Stimulated activated CD8-positive, alpha-beta memory T cell treated with anti-CD3 and anti-CD28 coated beads, Interleukin-7, amount 100 ng/mL, for 1 hour (primary cell): ENCODE data around the gene ESYT2.
A peak's percentile ranks its signal among the peaks of the same experiment; 100 is the strongest.
"Not testable (repeated sequence)": the region's sequence is repeated elsewhere in the genome, so short reads cannot be mapped to it uniquely, and the experiment has no call there.

Source experiments
- DNase-seq, 2 donors: peaks; one replicate each; pipeline ENCODE4 v3.0.0-alpha.2; 2020; ENCODE audit warnings: low read depth in 2 of 2

The ESYT2 gene

DNA sequence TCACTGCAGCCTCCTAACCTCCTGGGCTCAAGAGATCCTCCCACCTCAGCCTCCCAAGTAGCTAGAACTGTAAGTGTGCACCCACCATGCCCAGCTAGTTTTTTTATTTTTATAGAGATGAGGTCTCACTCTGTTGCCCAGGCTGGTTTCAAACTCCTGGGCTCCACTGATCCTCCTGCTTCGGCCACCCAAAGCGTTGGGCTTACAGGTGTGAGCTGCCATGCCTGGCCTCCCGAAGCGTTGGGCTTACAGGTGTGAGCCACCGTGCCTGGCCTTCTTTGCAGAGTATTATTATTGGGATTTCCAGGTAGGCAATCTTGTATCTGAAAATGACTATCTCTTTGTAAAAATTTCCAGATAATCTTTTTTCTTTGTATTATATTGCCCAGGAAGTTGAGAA, 101.6 kb downstream of the ESYT2 start:
- no peak for DNase-seq

DNA sequence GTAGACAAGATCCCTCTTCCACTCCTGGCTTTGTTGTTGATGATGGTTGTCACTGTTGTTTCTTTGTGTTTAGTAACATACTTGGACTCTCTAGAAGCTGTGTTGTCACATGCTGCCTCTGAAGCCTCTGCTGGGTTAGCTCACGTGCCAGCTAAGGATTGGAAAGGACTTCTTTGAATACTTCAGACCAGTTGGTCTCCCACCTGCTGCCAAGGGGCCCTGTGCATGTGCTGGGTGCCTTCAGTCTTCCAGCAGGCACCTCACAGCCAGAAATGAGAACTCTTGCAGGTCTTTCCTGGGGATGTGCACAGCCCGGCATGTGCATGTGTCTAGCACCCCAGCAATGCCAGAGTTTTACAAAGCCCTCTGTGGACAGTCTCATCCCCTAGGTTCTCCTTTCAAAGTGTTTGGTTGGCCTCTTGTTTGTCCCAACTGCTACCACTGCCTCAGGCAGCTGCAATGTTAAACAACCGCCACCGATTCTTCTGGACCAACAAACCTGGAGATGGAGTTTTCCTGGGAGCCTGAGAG, 103.0 kb downstream of the ESYT2 start:
- DNase-seq = no peak

DNA sequence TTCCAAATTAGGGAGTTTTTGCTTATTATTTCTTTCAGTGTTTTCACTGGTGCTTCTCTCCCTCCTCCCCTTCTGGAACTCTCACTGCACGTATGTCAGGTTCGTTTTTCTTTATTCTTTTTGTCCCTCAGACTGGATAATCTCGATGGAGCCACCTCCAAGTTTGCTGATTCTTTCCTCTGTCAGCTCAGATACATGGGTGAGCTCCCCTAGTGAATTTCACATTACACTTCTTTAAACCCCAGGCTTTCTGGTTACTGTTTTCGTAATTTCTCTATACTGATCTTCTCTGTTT, 103.9 kb downstream of the ESYT2 start:
- no peak for DNase-seq

DNA sequence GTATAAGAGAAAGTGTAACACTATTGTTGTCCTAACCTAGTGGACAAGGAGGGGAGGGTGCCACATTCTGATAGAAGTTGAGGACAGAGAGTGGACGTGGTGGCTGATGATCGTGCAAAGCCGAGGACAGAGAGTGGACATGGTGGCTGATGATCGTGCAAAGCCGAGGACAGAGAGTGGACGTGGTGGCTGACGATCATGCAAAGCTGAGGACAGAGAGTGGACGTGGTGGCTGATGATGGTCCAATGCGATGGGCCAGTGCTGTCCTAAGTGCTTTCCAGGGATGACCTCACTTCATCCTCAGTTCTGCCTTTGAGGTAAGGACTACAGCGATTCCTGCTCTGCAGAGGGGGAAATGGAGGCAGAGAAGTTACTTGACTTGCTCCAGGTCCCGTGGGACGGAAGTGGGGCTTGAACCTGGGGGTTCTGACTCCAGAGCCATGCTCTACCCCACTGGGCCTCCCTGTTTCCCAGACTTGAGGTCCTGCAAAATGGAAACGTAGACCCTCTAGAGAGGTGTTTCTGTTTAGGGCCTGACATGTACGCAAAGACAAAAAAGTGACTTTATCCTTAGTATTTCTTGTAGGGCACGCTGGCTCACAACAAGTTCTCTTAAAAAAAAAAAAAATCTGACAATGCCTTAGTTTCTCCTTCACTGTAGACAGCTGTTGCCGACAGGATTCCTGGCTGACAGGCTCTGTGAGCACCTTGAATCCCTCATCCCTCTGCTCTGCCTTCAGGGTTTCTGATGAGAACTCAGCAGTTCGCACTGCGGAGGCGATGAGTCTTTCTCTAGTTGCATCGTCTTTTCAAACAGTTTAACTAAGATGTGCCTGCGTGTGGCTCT, 104.4 kb downstream of the ESYT2 start:
- no peak for DNase-seq

DNA sequence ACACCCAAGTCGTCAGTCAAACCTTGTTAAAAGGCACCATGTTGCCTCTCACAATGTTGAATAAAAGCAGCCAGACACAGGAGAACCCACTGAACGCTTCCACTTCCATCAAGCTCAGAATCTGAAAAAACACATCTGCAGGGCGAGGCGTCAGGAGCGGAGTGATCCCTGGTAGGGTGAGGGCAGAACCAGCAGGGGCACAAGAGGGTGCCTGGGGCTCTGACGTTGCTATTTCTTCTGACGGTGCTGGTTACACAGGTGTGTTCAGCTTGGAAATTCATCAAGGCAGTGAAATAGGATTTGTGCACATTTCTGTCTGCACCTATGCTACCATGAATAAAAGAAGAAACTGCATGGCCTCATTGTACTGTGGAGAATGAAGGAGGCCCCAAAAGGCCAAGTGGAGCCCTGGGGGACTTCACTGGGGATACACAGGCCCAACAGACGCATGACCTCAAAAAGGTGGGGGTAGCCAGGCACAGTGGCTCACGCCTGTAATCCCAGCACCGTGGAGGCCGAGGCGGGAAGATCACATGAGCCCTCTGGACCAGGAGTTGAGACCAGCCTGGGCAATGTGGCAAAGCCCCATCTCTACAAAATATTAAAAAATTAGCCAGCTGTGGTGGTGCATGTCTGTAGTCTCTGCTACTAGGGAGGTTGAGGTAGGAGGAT, 105.5 kb downstream of the ESYT2 start:
- no peak for DNase-seq

DNA sequence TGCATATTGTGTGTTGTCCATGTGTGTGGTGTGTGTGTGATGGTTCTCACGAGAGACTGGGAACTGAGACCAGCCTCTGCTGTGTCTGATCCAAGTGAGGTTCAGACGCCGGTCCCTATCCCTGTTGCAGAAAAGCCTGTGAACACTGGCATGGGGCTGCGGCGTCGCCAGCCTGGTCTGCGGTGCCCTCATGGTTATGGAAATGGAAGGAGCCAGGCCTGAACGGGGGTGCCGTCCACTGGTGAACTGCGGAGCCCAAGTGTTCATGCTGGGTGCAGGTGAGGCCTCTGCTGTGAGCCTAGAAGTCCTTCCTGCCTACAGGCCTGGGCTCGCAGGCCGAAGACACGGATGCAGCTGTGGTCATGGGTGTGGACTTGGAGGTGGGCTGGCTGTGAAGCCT, 106.0 kb downstream of the ESYT2 start:
- DNase-seq = no peak

DNA sequence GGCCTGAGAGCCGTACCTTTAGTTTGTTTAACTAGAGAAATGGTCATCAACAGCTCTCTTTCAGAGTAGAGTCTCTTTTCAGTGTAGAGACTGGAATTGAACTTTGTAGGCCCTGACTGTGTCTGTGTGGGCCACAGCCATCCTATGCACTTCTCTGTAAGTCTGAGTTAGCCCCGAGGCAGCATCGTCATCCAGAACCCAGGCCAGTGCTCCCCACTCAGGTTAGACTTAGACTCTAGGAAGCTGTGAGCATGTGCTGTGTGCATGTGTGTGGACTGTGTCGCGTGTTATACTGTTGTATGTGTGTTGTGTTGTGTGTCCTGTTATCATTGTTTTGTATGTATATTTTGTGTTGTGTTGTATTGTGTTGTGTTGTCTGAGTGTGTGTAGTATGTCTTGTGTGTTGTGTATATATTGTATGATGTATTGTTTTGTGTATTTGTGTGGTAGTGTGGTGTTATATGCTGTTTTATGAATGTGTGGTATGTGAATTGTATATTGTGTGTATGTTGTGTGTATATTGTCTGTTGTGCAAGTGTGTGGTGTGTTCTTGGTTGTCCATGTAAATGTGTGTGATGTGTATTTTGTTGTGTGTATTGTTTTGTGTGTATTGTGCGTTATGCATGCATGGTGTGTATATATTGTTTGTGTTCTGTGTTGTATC, 106.6 kb downstream of the ESYT2 start:
- DNase-seq = no peak

DNA sequence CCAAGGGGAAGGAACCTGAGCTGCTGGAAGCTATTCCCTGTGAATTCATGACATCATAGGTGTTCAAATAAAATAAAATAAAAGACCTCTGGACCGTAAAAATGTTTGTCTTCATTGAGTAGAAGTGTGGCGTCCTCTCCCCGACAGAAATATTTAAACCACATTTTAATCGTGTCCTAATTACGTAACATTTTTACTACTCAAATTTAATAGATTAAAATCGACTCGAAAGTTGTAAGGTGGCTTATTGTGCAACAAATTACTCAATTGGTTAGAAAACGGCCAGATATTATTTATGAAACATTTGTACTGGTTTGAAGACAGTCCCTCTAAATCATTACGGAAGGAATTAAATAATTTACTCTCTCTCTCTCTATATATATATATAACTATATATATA, 109.2 kb downstream of the ESYT2 start:
- no peak for DNase-seq

DNA sequence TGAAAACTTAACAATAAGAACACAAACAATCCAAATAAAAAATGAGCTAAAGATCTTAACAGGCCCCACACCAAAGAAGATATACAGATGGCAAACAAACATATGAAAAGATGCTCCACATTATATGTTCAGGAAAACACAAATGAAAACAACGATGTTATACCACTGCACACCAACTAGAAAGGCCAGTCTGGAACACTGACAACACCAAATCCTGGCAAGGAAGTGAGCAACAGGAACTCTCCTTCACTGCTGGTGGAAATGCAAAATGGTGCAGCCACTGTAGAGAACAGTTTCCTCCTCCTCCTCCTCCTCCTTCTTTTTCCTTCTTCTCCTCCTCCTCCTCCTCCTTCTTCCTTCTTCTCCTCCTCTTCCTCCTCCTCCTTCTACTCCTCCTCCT, 112.5 kb downstream of the ESYT2 start:
- DNase-seq = no peak

DNA sequence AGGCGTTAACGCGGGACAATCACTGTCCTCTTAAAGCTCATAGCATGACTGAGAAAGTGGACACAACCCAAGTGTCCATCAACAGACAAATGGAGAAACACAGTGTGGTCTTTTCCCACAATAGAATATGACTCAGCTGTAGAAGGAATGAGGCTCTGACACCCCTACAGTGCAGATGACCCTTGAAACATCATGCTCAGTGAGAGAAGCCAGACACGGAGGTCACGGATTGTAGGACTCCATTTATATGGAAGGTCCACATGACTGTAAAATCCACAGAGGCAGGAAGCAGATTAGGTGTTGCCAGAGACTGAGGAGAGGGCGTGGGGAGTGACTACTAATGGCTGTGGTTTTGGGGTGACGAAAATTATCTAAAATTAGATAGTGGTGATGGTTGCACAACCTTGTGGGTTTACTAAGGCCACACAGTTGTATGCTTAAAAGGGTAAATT, 118.6 kb downstream of the ESYT2 start:
- DNase-seq = no peak

DNA sequence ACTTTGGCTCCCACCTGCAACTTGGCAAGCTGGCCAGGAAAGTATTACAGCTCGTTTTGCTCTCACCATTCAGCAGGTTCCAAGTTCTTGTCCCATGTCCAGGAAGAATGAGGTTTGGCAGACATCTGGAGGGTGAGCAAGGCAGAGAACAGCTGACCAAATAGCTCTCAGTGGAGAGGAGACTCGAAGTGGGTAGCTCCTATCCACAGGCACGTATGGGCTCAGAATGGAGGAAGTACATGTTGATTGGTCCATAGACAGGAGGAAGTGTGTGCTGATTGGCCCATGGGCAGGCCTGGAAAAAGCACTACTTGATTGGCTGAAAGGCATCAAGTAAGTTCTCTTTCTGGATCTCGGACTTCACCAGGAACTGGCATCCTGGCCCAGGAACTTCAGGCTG, 121.7 kb downstream of the ESYT2 start:
- DNase-seq = no peak

DNA sequence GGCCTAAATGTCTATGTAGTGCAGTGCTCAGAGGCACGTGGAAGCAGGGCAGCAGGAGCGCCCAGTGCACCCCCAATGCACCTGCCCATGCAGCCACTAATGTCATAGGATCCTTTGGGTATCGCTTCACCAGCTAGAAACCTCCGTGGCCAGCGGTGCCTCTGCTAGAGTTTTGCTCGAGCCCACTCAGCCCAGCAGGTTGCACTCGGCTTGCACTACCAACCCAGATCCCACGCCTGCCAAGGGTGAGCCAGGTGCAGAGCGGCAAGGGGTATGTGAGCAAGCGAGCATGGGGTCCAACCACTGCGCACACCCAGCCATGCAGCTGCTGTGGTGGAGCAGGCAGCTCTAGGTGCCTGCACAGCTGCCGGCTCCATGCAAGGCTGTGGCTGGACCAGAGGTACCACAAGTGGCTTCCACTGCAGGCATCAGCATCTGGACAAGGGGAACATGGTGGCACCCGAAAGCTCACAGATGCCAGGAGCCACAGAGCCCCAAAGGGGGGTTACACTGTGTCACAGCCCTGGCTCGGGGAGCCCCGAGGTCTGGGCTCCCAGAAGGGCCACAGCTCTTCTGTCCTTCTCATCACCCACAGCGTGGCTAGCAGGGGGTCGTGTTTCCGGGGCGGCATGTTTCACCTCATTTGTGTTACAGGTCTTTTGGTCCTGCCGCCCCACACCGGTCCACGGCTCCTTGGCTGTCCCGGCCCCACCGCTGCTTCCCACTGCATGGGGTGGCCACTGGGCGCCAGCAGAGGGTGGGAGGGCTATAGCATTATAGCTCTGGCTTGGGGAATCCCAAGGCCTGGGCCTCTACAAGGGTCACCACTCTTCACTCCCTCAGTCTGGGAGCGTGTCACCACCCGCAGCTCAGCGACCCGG, 122.4 kb downstream of the ESYT2 start:
- no peak for DNase-seq

DNA sequence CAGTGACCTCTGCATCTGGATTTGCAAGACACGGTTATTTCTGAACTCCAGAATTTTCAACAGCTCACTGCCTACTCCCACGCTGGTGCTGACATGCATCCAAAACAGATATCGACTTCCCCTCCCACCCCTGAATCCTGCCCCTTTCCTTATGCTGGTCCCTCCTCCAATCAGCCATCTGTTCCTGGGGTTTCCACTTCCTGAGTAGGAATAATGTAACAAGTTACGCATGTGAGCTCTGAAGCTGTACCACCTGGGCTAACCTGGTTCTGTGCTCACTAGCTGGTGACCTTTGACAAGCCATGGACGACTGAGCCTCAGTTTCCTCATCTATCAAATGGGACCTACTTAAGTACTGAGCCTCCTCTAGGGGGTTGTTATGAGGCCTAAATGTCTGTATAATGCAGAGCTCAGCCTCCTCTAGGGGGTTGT, 123.0 kb downstream of the ESYT2 start:
- no peak for DNase-seq

DNA sequence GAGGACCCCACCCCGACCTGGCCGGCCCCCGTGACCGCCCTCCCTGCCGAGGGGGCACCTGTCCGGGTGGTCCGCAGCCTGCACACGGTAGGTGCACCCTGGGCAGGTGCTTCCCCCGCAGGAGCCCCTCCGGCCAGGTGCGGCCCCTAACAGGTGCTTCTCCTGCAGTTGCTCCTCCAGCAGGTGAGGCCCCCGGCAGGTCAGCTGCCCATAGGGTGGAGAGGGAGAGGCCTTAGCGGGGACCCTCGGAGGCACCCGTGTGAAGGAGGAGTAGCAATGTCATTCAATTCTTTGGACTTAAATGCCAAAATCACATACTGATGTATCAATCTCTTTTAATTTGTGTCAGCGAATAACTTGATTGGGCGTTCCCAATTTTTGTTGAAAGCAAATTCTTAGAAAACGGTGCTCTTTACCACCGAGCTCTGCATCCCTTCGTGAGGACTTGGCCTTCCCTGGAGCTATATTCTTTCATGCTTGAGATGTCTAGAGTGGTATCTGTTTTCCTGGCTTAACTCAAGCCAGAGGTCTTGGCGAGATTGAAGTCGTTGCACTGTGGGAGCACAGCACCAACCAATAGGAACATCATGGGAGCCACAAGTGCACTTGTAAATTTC, 124.0 kb downstream of the ESYT2 start:
- no peak for DNase-seq

DNA sequence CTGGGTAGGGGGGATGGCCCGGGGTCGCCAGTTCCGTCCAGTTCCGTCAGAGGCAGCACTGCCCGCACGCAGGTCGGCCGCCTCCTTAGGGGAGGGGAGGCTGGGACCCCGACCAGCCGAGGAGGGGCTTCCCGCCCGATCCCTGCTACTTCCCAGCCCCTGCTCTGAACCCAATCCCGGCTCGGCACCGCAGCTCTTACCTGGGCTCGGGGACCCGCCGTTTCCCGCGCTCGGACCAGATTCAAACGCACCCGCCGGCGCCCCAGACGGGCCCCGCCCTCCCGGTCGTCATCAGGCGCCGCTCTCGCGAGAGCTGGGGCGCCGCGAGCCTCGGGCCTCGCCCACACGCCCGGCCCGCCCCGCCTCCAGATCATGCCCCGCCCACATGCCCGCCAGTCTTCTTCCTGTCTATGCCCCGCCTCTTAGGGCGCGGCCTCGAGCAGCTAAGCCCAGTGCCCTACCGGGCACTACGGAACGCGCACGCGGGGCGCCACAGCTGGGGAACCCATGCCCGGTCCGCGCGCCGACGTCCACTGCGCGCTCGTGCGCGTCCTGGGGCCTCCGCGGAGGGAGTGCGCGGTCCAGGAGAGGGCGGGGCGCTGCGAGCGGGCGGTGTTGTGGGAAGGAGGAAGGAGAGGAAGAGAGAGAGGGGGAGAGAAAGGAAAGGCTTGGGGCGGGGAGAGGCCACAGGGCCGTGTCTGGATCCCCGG, 124.6 kb downstream of the ESYT2 start, which contains the start of gene NCAPG2:
NCAPG2 (minus strand) TSS at position 281 of the 710 bp plus-strand sequence. CDS start 2,905 bp downstream, outside the sequence.
- DNase-seq = peak; percentile 96 to 97

DNA sequence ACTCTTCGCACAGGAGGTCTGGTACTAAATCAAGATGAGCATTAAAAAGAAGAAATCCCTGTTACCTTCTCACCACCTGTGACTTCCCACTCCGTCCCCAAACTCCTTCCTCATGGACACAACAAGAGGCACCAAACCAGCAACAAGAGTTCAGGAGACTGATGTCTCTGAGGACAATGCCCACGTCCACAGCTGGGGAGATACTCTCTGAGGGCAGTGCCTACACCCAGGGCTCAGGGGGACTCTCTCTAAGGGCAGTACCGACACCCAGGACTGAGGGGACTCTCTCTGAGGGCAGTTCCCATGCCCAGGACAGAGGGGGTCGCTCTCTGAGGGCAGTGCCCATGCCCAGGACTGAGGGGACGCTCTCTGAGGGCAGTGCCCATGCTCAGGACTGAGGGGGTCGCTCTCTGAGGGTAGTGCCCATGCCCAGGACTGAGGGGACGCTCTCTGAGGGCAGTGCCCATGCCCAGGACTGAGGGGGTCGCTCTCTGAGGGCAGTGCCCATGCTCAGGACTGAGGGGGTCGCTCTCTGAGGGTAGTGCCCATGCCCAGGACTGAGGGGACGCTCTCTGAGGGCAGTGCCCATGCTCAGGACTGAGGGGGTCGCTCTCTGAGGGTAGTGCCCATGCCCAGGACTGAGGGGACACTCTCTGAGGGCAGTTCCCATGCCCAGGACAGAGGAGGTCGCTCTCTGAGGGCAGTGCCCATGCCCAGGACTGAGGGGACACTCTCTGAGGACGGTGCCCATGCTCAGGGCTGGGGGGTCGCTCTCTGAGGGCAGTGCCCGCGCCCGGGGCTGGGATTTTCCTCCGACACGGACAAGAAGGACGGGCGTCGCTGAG, 125.4 kb downstream of the ESYT2 start:
- not testable (repeated sequence) for DNase-seq

DNA sequence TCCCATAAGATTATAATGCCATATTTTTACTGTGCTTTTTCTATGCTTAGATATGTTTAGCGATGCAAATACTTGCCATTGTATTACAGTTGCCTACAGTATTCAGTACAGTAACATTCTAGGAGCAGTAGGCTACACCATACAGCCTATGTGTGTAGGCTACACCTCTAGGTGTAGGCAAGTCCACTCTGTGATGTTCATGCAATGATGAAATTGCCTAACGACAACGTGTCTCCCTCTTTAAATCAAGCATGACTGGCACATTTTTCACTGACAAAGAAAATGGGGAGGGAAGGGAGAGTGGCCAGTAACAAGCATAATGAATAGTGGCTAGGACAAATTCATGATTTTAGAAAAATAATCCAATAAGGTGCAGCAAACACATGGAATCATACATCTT, 126.4 kb downstream of the ESYT2 start:
- no peak for DNase-seq

DNA sequence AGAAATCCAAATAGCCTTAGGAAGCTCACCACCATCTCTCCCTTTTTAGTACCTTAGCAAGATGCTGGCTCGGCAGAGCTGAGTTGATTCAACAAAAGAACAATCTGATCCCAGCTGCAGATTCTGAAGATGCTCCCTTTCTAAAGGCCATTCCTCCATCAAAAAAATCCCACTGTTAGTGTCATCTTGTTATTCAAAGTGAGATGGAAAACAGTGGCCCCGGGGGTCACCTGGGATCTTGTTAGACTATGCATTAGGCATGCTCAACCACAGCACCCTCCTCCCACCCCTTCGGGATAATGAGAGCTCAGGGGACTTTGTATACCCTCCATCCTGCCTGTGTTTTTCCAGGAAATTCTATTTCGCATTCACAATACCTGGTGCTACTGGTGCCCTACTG, 127.1 kb downstream of the ESYT2 start:
- no peak for DNase-seq

DNA sequence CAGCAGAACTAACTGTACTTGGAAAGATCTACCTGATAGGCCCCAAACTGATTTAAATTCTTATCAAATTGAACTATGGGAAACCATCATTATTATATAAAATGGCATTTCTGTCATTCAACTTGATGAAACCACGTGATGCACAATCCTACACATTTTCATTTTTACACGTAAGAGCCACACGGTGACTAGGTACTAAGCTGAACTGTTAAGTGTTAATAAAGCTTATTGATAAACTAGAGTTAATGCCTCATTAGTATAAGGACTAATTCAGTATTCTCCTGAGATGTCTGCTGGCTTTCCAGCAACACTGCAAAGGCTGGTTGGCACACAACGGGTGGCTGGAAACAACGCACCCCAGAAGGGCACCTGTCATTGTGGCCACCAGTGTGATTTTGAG, 129.3 kb downstream of the ESYT2 start:
- no peak for DNase-seq

DNA sequence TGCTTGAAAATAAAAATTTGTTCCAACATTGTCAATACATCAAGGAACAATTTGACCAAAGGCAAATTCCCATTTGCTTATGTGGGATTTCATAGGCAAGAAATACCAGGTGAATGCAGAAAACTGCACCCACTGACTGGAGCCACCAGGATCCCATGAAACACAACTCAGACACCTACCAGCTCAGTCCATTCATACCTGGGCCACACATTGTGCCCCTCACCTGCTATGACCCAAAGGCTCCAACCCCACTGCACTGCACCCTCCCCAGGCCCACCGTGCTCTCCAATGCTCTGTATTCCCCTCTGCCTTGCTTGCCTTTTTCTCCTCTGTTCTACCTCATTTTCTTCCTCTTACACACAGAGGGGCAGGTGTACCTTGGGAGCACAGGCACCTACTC, 130.0 kb downstream of the ESYT2 start:
- no peak for DNase-seq
